ENCODE results near the gene GLRB.

The GLRB gene

DNA sequence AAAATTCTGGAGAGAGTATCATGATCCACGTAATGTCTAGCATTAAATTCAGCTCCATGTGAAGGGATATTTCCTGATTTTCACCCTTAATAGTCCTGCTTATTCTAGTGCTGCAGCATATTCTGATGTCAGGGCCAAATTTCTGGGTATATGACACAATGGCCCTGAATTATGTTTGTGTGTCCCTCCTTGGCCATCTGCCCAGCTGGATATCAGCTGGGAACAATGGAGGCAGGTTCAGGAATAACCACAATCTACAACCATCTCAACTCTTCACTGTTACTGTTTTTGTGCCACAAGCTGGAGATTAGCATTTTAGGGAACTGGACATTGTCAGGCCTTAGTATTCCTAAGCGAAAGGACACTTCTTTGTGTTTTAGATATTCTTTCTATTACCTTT lies 3.5 kb downstream of the GLRB start:
- DNase-seq (ENCODE audit: extremely low read depth, low read depth) = no peak
- H3K4me3 ChIP-seq (replicated peaks; ENCODE audit: low read depth, low read length) = no peak overlapping the region
- TF ChIP-seq, protein P1, sequence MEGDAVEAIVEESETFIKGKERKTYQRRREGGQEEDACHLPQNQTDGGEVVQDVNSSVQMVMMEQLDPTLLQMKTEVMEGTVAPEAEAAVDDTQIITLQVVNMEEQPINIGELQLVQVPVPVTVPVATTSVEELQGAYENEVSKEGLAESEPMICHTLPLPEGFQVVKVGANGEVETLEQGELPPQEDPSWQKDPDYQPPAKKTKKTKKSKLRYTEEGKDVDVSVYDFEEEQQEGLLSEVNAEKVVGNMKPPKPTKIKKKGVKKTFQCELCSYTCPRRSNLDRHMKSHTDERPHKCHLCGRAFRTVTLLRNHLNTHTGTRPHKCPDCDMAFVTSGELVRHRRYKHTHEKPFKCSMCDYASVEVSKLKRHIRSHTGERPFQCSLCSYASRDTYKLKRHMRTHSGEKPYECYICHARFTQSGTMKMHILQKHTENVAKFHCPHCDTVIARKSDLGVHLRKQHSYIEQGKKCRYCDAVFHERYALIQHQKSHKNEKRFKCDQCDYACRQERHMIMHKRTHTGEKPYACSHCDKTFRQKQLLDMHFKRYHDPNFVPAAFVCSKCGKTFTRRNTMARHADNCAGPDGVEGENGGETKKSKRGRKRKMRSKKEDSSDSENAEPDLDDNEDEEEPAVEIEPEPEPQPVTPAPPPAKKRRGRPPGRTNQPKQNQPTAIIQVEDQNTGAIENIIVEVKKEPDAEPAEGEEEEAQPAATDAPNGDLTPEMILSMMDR (IDR thresholded peaks at IDR 0.05; ENCODE audit: low read depth, low read length, missing control alignments) = no peak

DNA sequence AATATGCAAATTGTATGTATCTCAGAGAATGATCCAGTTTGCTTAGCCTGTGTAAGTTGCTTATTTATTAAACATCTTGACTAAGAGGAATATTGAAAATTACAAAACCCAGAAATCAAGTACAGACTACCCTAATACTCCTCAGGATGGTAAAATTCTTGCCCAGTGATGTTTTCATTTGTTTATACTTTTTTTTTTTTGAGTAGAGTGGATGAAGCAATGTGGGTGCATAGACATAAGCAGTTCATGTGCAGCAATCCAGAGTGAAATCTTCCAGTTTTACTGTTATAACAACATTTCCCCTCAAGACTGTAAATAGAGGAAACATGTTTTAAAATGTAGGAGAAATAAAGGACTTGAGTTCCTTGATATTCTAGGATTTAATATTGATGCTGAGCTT lies 4.7 kb downstream of the GLRB start:
- no peak for DNase-seq (ENCODE audit: extremely low read depth, low read depth)
- no peak overlapping the region for H3K4me3 ChIP-seq (replicated peaks; ENCODE audit: low read depth, low read length)
- TF ChIP-seq, protein P1 (IDR thresholded peaks at IDR 0.05; ENCODE audit: low read depth, low read length, missing control alignments) = no peak

DNA sequence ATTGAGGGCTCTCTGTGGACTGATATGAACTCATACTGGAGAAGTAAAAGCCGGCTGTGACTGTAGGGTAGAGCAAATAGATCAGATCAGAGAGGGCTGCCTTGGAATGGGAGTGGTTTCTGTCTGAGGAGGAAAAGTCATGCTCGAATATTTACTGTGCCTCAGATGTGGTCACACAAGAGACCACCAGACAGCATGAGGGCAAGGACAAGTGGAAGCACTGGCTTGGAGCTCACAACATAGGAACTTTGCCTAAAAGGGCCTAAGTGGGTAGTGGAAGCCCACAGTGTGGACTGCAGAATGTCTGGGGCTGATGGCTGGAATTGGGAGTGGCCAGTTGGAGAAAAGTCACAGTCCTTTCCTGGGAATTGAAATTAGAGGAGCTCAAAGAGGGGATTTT lies 19.8 kb downstream of the GLRB start:
- no peak for DNase-seq (ENCODE audit: extremely low read depth, low read depth)
- no peak overlapping the region for H3K4me3 ChIP-seq (replicated peaks; ENCODE audit: low read depth, low read length)
- TF ChIP-seq, protein P1 (IDR thresholded peaks at IDR 0.05; ENCODE audit: low read depth, low read length, missing control alignments) = no peak

DNA sequence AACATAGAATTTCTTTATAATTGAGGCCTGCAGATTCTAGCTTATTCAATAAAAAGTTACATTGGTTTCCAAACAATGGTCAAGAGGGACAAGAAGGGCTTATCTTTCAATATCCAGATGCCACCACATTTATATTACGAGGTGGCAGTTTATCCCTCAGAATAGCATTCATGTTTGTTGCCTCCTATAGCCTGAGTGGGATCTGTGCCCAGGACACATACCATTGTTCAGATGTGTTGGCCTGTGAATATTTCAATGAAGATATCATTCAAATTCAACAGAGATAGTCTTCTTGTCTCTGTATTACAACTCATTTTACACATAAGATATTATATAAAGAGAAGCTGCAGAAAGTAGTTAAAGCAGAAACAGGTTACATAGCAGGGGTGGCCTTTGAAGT lies 20.5 kb downstream of the GLRB start:
- TF ChIP-seq, protein P1 (IDR thresholded peaks at IDR 0.05; ENCODE audit: low read depth, low read length, missing control alignments) = no peak
- H3K4me3 ChIP-seq (replicated peaks; ENCODE audit: low read depth, low read length) = no peak overlapping the region
- DNase-seq (ENCODE audit: extremely low read depth, low read depth) = no peak

DNA sequence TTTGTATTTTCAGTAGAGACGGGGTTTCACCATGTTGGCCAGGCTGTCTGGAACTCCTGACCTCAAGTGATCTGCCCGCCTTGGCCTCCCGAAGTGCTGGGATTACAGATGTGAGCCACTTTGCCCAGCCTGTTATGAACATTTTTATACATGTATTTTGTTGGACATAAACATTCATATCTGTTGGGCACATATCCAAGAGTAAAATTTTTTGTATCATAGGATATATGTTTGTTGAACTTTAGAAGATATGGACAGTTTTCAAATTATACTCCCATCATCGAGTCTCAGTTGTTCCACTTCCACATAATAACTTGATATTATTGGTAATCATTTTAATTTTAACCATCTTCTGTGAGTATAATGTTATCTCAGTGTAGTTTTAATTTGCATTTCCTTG lies 23.6 kb downstream of the GLRB start:
- H3K4me3 ChIP-seq (replicated peaks; ENCODE audit: low read depth, low read length) = no peak overlapping the region
- DNase-seq (ENCODE audit: extremely low read depth, low read depth) = no peak
- TF ChIP-seq, protein P1 (IDR thresholded peaks at IDR 0.05; ENCODE audit: low read depth, low read length, missing control alignments) = no peak

DNA sequence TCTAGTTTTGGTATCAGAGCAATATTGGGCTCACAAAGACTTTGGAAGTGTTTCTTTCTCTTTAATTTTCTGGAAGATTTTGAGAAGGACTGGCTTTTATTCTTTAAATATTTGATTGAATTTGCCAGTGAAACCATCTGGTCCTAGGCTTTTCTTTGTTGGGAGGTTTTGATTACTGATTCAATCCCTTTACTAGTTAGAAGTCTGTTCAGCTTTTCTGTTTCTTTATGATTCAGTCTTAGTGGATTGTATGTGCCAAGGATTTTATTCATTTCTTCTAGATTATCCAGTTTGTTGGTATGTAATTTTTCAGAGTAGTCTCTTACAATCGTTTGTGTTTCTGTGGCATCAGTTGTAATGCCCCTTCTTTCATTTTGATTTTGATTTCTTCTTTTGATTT lies 28.6 kb downstream of the GLRB start:
- TF ChIP-seq, protein P1 (IDR thresholded peaks at IDR 0.05; ENCODE audit: low read depth, low read length, missing control alignments) = no peak
- H3K4me3 ChIP-seq (replicated peaks; ENCODE audit: low read depth, low read length) = no peak overlapping the region
- DNase-seq (ENCODE audit: extremely low read depth, low read depth) = no peak

DNA sequence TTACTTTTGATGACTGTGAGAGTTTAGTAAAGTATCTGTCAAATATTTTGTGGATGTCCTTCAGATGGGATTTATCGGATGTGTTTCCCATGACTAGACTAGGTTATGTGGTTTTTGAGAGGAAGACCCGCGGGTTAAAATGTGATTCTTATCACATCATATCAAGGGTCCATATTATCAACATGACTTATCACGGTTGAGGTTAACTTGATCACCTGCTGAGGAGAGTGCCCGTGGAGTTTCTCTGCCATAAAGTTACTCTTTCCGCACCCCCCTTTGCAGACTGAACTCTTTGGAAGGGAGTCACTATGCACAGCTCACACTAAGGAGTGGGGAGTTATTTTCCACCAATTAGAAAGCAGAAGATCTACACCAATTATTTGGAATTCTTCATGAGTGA lies 38.7 kb downstream of the GLRB start:
- TF ChIP-seq, protein P1 (IDR thresholded peaks at IDR 0.05; ENCODE audit: low read depth, low read length, missing control alignments) = no peak
- H3K4me3 ChIP-seq (replicated peaks; ENCODE audit: low read depth, low read length) = no peak overlapping the region
- DNase-seq (ENCODE audit: extremely low read depth, low read depth) = no peak
